Fibroblast of peridontal ligament (primary cell): ENCODE results near the gene LHPP.
"Not testable (repeated sequence)": the region's sequence is repeated elsewhere in the genome, so short reads cannot be mapped to it uniquely, and the experiment has no call there.

Experiments
- DNase-seq: peaks from one replicate; pipeline ENCODE4 v3.0.0-alpha.2; 2010; ENCODE audit errors: extremely low read depth

Gene LHPP

DNA sequence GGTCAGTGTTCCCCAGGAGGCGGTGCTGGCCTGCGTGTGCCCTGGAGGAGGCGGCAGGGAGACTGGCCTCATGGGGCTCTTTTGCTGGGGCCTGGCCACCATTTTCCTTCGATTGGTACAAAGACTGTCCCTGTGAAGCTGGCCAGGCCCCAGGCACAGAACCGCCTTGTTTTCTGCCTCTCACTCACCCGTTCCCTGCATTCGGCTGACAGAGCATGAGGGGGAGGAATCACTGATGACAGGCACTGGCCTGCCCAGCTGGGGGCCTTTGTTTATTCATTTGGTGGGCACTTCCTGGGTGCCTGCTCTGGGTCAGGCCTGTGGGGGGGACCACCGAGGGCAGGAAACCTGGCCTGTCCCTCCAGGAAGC is 143.4 kb downstream of the LHPP start:
- DNase-seq: no peak

- no peak for DNase-seq
These were observed 143.8 kb downstream of the LHPP start for GRCh38 chr10:124605481-124605855.

DNA sequence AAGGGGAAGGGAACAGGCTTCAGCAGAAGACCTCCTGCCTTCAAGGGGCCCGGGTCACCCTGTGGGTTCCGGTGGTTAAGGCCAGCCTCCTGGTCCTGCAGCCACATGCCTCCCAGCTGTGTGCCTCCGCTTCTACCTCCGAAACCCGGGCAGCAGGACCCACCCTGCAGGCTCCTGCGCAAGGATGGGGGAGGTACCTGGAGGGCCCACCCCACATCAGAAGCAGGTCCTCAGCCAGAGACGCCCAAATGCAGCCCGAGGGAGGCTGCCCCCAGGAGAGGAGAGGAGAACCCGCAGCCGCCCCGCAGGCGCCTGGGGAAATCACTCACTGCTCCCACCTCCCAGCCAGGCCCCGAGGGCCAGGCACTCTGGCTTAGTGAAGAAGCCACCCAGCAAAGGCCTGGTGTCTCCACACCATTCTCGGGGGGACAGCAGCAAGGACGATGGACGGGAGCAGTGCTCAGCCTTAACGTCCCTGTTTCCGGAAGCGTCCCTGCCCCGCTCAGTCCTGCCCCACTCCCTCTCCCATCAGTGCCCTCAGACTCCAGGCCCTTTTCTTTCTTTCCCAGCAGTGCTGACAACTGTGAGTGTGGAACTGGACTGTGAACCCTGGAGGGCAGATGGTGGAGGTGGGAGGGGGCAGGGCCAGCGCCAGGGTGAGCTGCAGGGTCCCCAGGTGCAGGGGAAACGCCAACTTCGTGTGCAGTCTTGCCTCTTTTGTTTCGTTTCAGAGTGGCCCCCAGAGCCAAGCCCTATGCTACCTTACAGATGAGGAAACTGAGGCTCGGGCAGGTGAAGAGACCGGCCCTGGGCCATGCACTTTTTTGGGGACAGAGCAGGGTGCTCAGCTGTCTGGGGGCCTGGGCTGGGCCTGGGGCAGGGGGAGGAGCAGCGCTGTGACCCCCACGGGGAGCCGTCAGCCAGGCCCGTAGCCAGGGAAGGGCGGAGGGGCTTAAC is 144.5 kb downstream of the LHPP start:
- DNase-seq: no peak

- DNase-seq: no peak
These were observed 145.2 kb downstream of the LHPP start for GRCh38 chr10:124606822-124607221.

GRCh38 chr10:124607693-124608092 is 146.1 kb downstream of the LHPP start:
- no peak for DNase-seq

DNA sequence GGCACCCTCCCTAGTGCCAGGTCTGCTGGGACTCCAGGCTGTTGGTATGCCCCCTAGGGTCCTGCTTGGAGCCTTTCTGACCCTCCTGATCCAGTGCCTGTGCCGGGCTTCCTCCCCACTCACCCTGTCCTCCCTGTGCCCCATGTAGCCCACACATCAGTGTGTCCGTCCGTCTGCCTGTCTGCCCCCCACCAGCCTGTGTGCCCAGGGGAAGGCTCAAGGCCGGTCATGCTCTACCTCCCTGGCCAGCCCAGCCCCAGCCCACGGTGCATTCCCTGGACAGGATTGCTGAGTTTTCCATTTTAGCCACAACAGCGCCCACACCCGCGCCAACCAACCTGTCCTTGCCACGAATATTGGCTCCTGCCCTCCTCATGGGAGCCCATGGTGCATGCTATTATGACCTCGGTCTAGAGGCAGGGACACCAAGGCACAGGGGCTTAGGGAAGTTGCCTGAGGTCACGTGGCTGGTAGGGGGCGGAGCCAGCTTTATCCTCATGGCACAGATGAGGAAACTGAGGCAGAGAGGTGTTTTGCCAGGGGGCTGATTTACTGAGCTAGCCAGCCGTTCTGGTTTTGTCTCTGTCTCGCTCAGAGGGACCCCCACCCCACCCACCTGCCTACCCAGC is 146.6 kb downstream of the LHPP start:
- DNase-seq: no peak

GRCh38 chr10:124609698-124610097 is 148.1 kb downstream of the LHPP start:
- DNase-seq: no peak

- not testable (repeated sequence) for DNase-seq
These were observed 148.6 kb downstream of the LHPP start for GRCh38 chr10:124610186-124610585.

GRCh38 chr10:124610851-124611250 is 149.2 kb downstream of the LHPP start:
- not testable (repeated sequence) for DNase-seq

DNA sequence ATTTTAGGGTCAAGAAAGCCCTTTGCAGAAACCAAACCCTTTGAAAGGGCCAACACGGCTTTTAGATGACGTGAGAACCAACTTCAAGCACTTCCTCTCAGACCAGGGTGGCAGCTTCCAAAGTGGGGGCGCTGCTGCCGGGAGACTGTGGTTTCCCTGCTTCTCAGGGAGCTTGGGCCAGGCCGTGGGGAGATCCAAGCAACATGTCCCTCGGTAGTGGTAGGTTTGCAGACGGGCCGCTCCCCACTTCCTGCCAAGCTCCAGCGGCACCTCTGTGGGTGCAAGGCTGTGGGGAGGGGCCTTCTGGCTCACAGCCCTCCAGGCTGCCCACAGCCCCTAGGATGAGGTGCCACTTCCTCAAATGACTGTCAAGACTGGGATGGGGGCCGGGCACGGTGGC is 150.1 kb downstream of the LHPP start:
- DNase-seq: no peak

DNA sequence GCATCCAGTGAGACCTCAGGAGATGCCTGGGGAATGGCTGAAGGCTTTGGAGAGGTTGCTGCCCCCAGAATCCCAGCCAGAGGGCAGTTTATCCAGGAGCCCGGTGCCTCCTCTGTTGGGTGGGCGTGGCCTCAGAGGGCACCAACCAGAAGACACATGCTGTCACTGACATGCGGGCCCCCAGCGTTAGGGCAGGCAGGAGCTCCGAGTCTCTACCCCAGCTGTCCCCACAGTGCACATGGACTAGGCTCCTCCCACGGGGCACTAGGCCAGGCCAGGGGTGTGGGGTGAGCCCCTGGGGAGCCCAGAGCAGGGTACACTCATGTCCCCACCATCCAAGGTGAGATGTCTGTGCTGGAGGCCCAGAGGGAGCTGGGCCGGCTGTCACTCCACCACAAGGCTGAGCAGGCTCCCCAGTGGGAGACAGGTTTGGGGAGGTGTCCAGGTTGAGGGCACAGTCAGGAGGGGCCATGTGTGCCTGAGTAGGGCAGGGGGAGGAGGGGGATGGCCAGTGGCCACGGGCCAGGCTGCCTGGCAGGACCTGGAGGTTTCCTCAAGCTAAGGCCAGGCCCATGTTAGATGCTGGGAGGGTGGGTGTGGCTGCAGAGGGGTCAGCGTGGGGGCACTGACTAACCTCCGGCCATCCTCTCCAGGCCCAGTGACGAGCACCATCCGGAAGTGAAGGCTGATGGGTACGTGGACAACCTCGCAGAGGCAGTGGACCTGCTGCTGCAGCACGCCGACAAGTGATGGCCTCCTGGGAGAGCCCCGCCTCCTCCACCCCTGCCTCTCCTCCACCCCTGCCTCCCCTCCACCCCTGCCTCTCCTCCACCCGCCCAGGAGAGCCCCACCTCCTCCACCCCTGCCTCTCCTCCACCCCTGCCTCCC is 151.2 kb downstream of the LHPP start:
- no peak for DNase-seq

- no peak for DNase-seq
These were observed 152.5 kb downstream of the LHPP start for GRCh38 chr10:124614003-124614659.

GRCh38 chr10:124615259-124615658 is 153.6 kb downstream of the LHPP start:
- no peak for DNase-seq

DNA sequence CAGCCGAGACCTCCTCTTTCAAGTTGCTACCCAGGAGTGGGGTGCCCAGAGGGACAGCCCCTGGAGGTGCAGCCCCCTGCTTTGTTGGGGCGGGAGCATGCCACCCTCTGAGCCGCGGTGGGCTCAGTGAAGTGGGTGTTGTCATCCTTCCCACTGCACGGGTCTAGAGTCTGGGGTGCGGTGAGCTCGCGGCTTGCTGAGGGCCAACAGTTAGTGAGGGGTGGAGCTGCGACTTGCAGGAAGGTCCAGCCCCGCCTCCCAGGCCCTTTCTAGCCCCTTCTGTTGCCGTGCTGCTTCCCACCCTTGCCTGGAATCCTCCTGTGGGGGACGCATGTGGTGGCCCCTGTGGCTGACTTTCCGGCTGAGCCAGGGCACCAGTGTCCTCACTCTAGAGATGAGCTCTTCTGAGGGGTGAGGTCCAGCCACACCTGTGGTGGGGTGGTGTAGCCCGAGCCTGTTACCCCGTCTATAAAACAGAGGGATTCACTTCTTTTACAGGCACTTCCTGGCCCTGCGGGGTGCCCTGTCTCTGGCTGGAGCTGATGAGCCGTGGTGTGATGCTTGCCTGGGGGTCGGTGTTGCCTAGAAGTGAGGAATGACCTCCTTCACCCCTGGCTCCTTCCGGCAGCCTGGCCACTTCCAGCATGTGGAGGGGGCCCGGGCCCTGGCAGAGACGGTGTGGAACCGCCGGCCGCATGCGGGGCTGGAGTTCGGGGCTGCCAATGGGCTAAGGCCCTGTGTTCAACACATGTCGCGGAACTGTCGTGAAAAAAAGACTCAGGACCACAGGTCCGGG is 154.6 kb downstream of the LHPP start:
- no peak for DNase-seq

- DNase-seq: no peak
These were observed 155.2 kb downstream of the LHPP start for GRCh38 chr10:124616836-124617130.

DNA sequence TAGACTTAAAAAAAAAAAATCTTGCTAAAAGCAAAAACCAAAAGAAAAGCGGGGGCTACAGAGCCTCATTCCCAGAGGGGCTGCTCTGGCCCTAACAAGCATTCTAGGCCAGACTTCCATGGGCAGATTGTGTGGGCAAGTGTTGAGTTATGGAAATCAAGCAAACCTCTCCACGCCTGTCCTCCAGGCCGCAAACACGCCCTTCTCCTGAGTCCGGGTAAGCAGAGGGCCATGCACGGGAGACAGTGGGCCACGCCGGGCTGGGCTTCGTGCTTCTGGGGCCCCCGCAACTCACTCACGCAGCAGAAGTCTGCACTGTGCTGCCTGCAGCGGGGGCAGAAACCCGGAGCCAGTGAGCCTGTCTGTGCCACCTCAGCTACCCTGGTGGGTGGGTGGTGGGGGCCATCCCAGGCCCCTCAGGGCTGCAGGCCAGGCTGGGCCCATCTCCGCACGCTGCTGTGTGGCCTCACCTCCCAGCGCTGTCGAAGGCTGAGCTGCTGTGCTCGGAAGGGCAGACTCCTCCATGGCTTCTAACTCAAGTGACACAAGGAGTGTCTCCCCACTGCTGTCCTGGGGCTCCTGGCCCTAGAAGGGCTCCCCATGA is 156.9 kb downstream of the LHPP start:
- no peak for DNase-seq

GRCh38 chr10:124619195-124619594 is 157.6 kb downstream of the LHPP start:
- DNase-seq: peak; percentile 37

GRCh38 chr10:124619802-124620490 is 158.3 kb downstream of the LHPP start:
- DNase-seq: no peak

DNA sequence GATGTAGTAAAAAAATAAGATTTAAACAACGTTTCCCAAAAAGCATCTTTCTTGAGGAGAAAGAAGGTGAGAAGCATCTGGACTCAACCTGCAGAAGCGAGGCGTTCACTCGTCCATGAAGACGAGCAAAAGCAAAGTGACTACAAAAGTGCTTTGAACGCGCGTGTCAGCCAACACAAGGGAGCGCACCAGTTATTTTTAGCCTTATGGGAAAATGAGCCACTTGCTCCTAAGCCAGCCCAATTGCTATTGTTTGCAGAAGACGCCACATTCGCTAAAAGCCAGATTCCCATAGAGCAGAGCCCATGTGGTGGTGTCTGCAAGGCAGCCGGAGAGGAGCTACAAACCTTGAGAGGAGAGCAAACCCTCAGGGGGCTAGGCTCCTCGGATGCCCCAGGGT is 160.0 kb downstream of the LHPP start:
- DNase-seq: peak; percentile 8

GRCh38 chr10:124622158-124622557 is 160.5 kb downstream of the LHPP start:
- no peak for DNase-seq
